Measurements from ENCODE around the gene CSNK2A2.

Gene CSNK2A2

DNA sequence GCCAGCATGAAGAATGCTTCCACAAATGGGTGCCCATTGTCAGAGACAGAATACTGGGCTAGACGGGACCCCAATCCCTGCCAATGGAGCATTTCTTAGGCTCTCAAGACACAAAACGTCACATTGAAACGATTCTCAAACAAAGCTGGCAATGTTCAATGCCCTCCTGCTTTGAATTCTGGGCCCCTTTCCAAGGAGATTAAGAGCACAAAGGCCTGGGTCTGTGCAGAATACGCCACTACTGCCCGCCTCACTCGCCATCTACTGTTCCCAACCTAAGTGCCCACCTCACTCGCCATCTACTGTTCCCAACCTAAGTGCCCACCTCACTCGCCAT, 78.4 kb downstream of the CSNK2A2 start:
- DNase-seq (ENCODE audit: low spot score) = no peak
- in situ Hi-C loops (cut with MboI; ENCODE audit: low sequenced_read_pairs, unreplicated experiment) = no loop called here
- no peak for TF ChIP-seq CTCF (IDR thresholded peaks at IDR 0.05; ENCODE audit: borderline replicate concordance, control extremely low read depth, extremely low read depth, insufficient read depth, missing control alignments)

DNA sequence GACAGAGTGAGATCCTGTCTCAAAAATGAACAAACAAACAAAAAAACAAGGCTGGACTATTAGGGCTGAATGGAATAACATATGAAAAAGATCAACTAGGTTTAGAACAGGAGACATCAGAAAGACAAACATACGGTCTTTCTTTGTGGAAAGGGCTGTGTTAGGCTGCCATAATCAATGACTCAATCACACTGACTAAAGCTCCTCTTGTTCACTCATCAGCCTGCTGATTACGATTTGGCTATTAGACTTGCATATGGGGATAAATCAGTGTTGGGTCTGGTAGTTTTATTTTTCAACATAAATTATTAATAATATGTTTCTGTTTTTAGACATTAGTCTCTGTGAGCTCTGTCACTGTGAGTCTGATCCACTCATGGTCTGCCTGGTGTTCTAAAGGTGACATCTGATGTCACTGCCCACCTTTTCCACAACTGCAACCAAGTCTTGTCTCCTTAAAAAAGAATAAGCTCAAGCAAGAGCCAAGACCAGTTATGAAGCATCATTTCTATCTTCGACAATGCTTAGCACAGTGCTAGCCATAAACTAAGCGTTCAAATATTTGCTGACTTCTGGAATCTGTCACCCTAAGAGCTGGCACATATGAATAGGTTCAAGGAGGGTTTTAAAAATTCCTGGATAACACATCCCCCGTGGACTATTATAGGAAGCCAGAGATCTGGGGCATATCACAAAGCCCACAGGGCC, 79.0 kb downstream of the CSNK2A2 start:
- no peak for TF ChIP-seq CTCF (IDR thresholded peaks at IDR 0.05; ENCODE audit: borderline replicate concordance, control extremely low read depth, extremely low read depth, insufficient read depth, missing control alignments)
- no peak for DNase-seq (ENCODE audit: low spot score)
- in situ Hi-C loops (cut with MboI; ENCODE audit: low sequenced_read_pairs, unreplicated experiment) = no loop called here

DNA sequence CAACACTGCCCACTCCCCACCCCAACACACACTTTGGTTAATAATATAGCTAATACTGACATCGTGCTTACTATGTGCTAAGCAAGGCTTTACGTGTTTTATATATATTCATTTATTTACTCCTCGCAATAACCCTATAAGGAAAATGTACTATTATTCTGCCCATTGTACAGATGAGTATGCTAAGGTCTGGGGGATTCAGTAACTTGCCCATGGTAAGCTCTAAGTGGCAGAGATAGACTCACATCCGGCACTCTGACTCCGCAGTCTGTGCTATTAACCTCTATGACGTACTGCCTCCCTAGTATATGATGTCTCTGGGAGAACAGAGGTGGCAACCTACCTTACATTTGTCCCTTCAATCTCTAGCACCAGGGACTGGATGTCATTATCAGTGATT, 81.4 kb downstream of the CSNK2A2 start:
- in situ Hi-C loops (cut with MboI; ENCODE audit: low sequenced_read_pairs, unreplicated experiment) = no loop called here
- DNase-seq (ENCODE audit: low spot score) = no peak
- TF ChIP-seq CTCF (IDR thresholded peaks at IDR 0.05; ENCODE audit: borderline replicate concordance, control extremely low read depth, extremely low read depth, insufficient read depth, missing control alignments) = no peak

DNA sequence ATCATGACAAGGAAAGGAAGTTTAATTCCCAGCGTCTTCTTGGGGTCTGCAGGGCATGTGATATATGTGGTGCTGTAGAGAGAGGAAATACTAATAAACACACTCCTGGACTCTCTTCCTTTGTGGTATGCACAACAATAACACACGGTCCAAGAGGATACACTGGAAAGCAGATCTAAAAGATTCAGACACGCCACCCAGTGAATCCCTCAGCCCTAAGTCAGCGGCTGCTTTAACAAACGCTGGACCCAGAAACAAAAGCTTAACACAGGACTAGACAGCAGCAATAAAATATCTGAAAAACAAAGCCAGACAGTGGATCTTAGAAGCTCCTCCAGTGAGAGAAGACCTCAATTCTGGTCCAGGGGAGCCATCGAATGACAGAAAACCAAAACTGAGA, 81.8 kb downstream of the CSNK2A2 start:
- no peak for DNase-seq (ENCODE audit: low spot score)
- in situ Hi-C loops (cut with MboI; ENCODE audit: low sequenced_read_pairs, unreplicated experiment) = no loop called here
- TF ChIP-seq CTCF (IDR thresholded peaks at IDR 0.05; ENCODE audit: borderline replicate concordance, control extremely low read depth, extremely low read depth, insufficient read depth, missing control alignments) = no peak

DNA sequence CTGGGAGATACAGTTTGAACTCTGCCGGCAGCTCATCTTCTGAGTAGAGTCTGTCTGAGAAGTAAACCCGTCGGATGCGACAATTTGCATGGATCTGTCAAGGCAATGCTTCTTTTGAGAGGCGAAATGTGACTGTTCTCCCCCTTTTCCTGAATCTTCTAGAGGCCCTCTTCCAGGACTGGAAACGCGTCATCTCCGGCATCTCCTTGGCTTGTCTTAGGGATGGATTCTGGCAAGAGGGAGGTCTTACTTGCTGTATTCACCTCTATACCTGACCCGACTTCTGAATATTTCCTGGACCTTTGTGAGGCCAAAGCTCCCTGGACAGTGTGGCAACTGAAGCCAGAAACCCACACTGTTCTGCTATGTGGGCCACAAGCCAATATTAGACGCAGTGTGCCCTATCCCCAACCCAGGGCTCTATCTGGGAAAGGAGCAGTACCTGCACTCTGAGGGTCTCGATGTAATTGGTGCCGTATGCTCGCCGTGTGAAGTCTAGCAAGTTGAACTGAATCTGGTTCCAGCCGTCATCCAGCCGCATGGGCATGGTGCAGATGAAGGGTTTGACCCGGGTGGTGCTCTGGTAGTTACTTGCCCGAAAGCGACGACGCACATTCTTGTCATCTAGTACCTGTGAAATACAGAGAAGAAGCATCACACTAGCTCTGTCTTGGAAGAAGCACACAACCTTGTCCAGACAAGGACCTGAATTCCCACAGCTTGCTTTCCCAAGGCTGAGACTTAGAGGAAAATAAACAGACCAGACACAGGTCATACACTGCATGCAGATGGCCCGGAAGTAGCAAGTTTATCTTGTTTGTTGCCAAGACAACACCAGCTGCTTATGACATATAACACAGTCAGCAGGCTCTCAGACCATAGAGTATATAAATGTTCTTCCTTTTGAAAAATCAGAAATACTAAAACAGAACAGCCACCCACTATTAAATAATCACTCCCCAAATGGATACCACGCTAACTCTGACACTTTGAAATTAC, 82.8 kb downstream of the CSNK2A2 start:
- in situ Hi-C loops (cut with MboI; ENCODE audit: low sequenced_read_pairs, unreplicated experiment) = no loop called here
- DNase-seq (ENCODE audit: low spot score) = no peak
- TF ChIP-seq CTCF (IDR thresholded peaks at IDR 0.05; ENCODE audit: borderline replicate concordance, control extremely low read depth, extremely low read depth, insufficient read depth, missing control alignments) = no peak

- in situ Hi-C loops (cut with MboI; ENCODE audit: low sequenced_read_pairs, unreplicated experiment) = no loop called here
- no peak for DNase-seq (ENCODE audit: low spot score)
- no peak for TF ChIP-seq CTCF (IDR thresholded peaks at IDR 0.05; ENCODE audit: borderline replicate concordance, control extremely low read depth, extremely low read depth, insufficient read depth, missing control alignments)
These were observed 86.6 kb downstream of the CSNK2A2 start for GRCh38 chr16:58111302-58111627.
